ENCODE data around the gene TEX2. TPM values are rescaled to one million over a fixed set of nuclear protein-coding genes. Genes with fewer than 3 reads are reported as not detected.

TEX2 gene
- total RNA-seq, 1 experiment from 2014 or later, result 20.1 TPM

DNA sequence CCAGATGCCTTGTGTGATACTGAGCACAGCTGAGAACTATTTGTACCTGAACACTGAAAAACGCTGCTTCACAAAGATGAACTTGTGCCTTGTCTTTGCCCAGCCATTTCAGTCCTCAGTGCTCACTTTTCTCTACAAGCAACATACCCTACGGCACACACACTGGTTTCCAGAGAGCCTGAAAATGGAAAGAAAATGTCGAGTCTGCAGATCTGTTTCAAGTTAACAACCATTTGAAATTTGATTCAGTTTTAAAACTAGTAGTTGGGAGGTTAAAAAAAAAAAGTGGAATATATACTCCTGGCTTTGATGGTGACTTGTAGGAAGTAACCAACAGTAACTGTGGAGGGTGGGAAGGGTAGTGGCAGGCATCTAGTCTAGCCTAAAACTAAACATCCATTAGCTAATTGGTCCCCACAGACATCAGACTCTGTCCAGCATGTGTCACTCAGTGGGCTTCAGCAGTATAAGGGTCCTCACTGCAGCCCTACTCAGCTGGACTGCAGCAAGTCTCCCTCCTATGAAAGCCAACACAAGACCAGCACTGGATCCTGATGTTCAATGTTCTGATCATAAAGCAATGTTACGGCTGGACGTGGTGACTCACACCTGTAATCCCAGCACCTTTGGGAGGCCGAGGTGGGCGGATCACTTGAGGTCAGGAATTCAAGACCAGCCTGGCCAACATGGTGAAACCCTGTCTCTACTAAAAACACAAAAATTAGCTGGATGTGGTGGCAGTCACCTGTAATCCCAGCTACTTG is 160.3 kb downstream of the TEX2 start:
- no TSS peak for BruUV-seq (replicated peaks)
- Histone ChIP-seq H3K27me3 (ENCODE audit: control insufficient read depth, insufficient read depth, low read length) (no peaks in the 10 kb centered on the region), H3K4me1 (ENCODE audit: control insufficient read depth, insufficient read depth, low read length) (peaks cover 5% of the 10 kb centered on the region; the same call in 1 of the 2 replicates), H3K4me3 (ENCODE audit: low read depth in 2 of 2, low read length in 2 of 2) (no peak overlapping the region), H3K36me3 (ENCODE audit: control insufficient read depth, insufficient read depth, low read length) (no peaks in the 10 kb centered on the region), H3K9me3 (ENCODE audit: control insufficient read depth, insufficient read depth, low read depth, low read length) (no peaks in the 10 kb centered on the region), H3K27ac (ENCODE audit: low read length) (no peak overlapping the region)
- POLR2A ChIA-PET, result no interaction called here
- CTCF ChIA-PET, result no interaction called here
- TF ChIP-seq, protein P1, sequence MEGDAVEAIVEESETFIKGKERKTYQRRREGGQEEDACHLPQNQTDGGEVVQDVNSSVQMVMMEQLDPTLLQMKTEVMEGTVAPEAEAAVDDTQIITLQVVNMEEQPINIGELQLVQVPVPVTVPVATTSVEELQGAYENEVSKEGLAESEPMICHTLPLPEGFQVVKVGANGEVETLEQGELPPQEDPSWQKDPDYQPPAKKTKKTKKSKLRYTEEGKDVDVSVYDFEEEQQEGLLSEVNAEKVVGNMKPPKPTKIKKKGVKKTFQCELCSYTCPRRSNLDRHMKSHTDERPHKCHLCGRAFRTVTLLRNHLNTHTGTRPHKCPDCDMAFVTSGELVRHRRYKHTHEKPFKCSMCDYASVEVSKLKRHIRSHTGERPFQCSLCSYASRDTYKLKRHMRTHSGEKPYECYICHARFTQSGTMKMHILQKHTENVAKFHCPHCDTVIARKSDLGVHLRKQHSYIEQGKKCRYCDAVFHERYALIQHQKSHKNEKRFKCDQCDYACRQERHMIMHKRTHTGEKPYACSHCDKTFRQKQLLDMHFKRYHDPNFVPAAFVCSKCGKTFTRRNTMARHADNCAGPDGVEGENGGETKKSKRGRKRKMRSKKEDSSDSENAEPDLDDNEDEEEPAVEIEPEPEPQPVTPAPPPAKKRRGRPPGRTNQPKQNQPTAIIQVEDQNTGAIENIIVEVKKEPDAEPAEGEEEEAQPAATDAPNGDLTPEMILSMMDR (IDR thresholded peaks at IDR 0.05), result no peak
- no peak for TF ChIP-seq SIN3A (IDR thresholded peaks at IDR 0.05; ENCODE audit: borderline replicate concordance, insufficient read depth, low read depth, low read length)
- no peak for TF ChIP-seq POLR2AphosphoS5 (IDR thresholded peaks at IDR 0.05; ENCODE audit: low read depth, low read length)
- ATAC-seq (no peak), DNase-seq (ENCODE audit: low read depth, low spot score) (no peak)
- intact Hi-C loops (cut with micrococcal nuclease; ENCODE audit: unreplicated experiment), result no loop called here
- in situ Hi-C loops (cut with HindIII; ENCODE audit: low pct_unique_long_range_greater_than_20kb, low sequenced_read_pairs), result no loop called here

GRCh38 chr17:64099543-64099942 is 163.5 kb downstream of the TEX2 start:
- in situ Hi-C loops (cut with HindIII; ENCODE audit: low pct_unique_long_range_greater_than_20kb, low sequenced_read_pairs) (no loop called here), intact Hi-C loops (cut with micrococcal nuclease; ENCODE audit: unreplicated experiment) (no loop called here)
- DNase-seq (ENCODE audit: low read depth, low spot score) (no peak), ATAC-seq (no peak)
- Histone ChIP-seq H3K27me3 (ENCODE audit: control insufficient read depth, insufficient read depth, low read length) (no peaks in the 10 kb centered on the region), H3K4me3 (ENCODE audit: low read depth in 2 of 2, low read length in 2 of 2) (no peak overlapping the region), H3K36me3 (ENCODE audit: control insufficient read depth, insufficient read depth, low read length) (no peaks in the 10 kb centered on the region), H3K4me1 (ENCODE audit: control insufficient read depth, insufficient read depth, low read length) (peaks cover 3% of the 10 kb centered on the region; the same call in 1 of the 2 replicates), H3K9me3 (ENCODE audit: control insufficient read depth, insufficient read depth, low read depth, low read length) (no peaks in the 10 kb centered on the region), H3K27ac (ENCODE audit: low read length) (no peak overlapping the region)
- POLR2A ChIA-PET, result no interaction called here
- TF ChIP-seq TCF7L2 (IDR thresholded peaks at IDR 0.05; ENCODE audit: low read depth, low read length) (no peak), POLR2AphosphoS5 (IDR thresholded peaks at IDR 0.05; ENCODE audit: low read depth, low read length) (no peak), SIN3A (IDR thresholded peaks at IDR 0.05; ENCODE audit: borderline replicate concordance, insufficient read depth, low read depth, low read length) (no peak)
- TF ChIP-seq, protein P2, sequence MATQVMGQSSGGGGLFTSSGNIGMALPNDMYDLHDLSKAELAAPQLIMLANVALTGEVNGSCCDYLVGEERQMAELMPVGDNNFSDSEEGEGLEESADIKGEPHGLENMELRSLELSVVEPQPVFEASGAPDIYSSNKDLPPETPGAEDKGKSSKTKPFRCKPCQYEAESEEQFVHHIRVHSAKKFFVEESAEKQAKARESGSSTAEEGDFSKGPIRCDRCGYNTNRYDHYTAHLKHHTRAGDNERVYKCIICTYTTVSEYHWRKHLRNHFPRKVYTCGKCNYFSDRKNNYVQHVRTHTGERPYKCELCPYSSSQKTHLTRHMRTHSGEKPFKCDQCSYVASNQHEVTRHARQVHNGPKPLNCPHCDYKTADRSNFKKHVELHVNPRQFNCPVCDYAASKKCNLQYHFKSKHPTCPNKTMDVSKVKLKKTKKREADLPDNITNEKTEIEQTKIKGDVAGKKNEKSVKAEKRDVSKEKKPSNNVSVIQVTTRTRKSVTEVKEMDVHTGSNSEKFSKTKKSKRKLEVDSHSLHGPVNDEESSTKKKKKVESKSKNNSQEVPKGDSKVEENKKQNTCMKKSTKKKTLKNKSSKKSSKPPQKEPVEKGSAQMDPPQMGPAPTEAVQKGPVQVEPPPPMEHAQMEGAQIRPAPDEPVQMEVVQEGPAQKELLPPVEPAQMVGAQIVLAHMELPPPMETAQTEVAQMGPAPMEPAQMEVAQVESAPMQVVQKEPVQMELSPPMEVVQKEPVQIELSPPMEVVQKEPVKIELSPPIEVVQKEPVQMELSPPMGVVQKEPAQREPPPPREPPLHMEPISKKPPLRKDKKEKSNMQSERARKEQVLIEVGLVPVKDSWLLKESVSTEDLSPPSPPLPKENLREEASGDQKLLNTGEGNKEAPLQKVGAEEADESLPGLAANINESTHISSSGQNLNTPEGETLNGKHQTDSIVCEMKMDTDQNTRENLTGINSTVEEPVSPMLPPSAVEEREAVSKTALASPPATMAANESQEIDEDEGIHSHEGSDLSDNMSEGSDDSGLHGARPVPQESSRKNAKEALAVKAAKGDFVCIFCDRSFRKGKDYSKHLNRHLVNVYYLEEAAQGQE (IDR thresholded peaks at IDR 0.05; ENCODE audit: insufficient read depth in 1 of 2, low read depth in 2 of 2, low read length in 1 of 2), result no peak
- TF ChIP-seq, protein P1 (IDR thresholded peaks at IDR 0.05), result no peak
- no TSS peak for BruUV-seq (replicated peaks)
- CTCF ChIA-PET, result no interaction called here

Other genes with a start within 250 kb of the TEX2 start
- gene ICAM2, start 242.6 kb downstream of the TEX2 start, total RNA-seq (2021; ENCODE audit: unreplicated experiment), result 0.33 TPM
- 12.1 TPM for gene ERN1, start 133.1 kb downstream of the TEX2 start, total RNA-seq (2021; ENCODE audit: unreplicated experiment)
- gene PECAM1, start 127.6 kb upstream of the TEX2 start, total RNA-seq (2021; ENCODE audit: unreplicated experiment), result 0.57 TPM
- gene MILR1, start 185.9 kb upstream of the TEX2 start, total RNA-seq (2021; ENCODE audit: unreplicated experiment), result not detected
- 19.6 TPM for gene POLG2, start 233.8 kb upstream of the TEX2 start, total RNA-seq (2021; ENCODE audit: unreplicated experiment)
- 411 TPM for gene DDX5, start 243.0 kb upstream of the TEX2 start, total RNA-seq (2021; ENCODE audit: unreplicated experiment)
- gene CEP95, start 243.7 kb upstream of the TEX2 start, total RNA-seq (2021; ENCODE audit: unreplicated experiment), result 23.2 TPM

Measured in Panc1 (cell line).